Stimulated activated CD8-positive, alpha-beta memory T cell treated with anti-CD3 and anti-CD28 coated beads, Interleukin-4, amount 100 ng/mL, for 24 hours (primary cell): ENCODE results near the gene COTL1.

Experiments used
- DNase-seq: peaks from one replicate; pipeline ENCODE4 v3.0.0-alpha.2; 2020; ENCODE audit warnings: low read depth

The COTL1 gene

DNA sequence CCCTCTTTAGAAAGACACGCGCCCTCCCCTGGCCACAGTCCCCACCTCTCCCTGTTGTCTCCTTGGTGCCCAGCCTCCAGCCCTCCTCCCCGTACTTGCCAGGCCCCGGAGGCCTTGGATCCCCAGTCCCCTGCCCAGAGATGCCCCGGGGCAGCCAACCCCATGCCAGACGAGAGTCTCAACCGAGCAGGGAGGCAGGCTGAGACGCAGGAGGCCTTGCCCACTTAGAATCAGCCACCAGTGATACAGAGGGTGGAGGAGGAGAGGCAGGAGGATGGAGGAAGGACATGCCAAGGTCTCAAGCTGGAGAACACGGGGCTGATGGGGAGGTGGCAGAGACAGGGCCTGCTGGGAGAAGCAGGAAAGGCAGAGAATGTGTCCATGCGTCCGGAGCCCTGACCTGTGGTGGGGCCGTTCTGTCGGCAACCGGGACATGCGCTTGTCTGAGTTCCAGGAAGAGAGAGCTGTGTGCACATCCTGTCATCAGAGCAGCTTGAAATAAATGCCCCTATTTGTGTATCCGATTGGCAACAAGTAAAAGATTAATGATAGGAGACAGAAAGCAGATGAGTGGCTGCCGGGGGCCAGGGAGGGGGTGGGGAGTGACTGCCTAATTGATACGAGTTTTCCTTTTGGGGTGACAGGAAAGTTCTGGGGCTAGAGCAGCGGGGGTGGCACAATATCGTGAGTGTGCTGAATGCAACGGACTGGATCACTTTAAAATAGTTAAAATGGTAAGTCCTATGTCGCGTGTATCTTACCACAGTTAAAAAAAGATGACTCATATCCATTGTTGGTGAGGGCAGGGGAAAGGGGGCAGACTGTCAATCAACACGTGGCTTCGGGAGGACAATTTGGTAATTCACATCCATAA lies 68.7 kb downstream of the COTL1 start:
- peak; percentile 50 for DNase-seq

DNA sequence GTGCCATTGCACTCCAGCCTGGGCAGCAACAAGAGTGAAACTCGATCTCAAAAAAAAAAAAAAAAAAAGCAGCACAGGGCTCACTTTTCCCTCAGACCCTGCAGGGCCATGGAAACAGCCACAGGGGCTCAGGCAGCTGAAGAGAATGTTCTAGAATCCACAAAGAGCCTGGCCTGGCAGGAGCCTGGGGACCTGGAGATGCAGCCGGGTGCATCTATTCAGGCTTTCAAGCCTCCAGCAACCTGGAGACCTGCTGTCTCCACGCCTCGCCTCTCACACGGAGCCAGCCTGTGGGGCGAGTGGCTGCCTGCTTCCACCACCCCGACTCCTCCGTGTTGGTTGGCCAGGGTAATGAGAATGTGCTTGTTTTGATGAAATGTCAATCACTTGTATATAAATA lies 69.4 kb downstream of the COTL1 start:
- no peak for DNase-seq

DNA sequence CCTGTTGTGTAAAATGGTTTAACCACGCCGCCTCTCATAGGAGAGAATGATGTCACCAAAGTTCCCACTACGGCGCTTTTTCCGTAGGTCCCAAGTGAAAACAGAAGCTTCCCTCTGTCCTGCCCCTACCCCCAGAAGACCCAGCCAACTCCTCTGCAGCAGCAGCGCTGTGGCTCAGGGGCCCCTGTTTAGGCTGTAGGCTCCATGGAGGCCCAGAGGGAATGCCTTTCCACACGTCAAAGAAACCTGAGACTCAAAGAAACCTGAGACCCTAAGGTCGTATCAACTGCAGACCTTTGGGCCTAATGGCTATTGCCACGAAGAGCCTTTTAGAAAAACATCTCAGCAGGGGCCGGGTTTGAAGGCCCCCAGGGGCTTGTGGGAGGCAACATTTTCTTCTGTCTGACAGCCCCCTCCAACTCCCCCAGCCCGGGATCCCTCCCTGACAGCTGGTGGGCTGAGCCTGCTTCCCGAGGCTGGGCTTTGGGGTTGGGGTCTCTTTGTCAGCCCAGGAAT lies 70.3 kb downstream of the COTL1 start:
- DNase-seq: peak; percentile 12

DNA sequence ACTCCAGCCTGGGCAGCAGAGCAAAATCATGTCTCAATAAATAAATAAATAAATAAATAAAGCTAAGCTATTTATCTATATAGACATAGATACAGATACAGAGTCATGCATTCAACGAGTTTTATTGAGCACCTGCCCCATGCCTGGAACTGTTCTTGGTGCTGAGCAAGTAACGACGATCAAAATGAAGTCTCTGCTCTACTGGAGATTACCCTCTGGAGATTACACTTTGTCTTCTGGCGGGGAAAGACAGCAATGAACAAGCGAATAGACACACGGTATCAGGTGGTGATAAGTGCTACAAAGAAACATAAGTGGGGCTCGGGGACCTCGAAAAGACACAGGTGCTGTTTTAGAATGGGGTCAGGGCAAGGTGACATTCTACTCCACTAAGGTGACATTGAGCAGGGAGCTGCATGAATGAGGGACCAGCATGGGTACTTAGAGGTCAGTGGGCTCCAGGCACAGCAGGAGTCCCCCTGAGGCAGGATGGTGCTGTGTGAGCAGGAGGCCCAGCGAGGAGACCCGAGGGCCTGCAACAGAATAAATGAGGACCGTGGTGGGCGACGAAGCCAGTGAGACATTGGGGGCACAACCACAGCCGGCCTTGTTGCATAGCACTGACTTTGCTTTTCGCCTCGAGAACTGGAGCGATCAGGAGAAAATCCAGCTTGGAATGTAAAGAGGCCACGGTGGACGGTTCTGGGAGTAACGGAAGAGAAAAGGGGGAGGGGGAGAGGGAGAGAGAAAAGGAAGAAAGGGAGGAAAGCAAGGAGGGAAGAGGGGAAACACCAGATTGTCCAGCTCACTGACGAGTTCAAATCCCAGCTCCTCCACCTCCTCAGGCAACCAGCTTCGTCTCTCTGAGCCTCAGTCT lies 71.0 kb downstream of the COTL1 start:
- DNase-seq: no peak

DNA sequence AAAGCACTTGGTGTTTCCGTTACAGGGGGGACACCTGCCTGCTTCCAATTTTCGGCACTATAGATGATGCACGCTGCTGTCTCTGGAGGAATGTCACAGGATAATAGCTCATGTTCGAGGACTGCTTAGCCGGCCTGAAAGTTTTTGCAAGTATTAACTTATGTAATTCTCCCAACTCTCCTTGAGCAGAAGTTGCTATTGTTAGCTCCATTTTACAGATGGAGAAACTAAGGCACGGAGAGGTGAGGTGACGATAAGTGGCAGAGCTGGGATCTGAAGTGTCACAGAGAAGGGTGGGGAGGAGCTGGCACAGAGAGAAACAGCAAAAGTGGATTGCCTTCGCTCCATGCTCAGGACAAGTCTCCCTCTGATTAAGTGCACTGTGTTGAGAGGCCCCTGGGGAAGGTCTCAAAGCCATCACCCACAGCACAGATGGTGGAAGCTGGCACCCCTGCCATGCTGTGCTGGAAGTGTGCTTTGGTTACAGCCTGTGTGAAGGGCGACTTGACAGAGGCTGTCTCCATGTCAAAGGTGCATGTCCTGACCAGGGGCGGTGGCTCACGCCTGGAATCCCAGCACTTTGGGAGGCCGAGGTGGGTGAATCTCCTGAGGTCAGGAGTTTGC lies 72.7 kb downstream of the COTL1 start:
- DNase-seq: no peak

DNA sequence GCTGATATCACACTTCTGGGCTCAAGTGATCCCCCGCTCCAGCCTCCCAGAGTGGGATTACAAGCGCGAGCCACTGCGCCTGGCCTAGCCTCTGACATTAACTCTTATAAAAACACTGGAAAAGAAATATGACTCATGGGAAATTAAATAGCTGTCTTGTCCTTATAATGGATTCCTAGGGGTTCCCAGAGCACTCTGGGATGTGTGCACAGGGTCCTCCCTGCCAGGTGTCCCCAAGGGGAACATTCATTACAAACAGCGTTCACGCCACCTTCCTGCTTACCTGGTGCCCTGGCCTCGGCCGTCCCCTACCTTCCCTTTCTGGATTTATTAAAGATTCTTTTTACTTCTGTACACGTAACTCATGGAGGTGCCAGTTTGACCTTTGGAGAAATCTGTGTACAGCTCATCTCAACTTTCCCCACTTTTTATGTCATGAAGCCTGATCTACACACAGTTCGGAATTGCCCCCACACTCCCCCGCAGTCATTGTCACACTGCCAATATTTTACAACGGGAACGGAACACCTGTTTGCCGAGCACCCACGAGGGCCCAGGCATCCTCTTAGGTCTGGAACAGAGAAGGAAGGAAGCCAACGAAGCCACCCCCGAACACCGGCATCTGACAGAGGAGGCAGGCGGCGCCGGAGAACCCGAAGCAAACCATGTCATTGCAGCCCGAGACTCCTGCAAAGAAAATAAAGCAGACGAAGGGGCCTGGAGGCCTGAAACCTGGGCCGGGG lies 73.7 kb downstream of the COTL1 start:
- DNase-seq: no peak

DNA sequence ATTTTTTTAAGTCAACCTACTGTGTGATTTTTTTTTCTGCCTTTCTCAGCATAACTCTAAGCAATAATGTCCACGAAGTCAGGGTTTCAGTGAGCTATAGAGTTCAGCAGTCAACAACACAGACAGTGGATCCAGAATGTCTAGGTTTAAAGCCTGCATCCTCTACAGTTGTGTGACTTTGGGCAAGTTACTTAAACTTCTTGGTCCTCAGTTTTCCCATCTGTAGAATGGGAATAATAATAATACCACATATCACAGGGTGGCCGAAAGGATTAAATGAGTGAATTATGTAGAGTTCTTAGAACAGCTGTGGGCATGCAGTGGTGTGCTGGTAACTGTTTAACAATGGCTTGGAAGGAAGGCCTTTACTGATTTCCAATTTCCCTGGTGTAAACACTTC lies 74.6 kb downstream of the COTL1 start:
- no peak for DNase-seq

DNA sequence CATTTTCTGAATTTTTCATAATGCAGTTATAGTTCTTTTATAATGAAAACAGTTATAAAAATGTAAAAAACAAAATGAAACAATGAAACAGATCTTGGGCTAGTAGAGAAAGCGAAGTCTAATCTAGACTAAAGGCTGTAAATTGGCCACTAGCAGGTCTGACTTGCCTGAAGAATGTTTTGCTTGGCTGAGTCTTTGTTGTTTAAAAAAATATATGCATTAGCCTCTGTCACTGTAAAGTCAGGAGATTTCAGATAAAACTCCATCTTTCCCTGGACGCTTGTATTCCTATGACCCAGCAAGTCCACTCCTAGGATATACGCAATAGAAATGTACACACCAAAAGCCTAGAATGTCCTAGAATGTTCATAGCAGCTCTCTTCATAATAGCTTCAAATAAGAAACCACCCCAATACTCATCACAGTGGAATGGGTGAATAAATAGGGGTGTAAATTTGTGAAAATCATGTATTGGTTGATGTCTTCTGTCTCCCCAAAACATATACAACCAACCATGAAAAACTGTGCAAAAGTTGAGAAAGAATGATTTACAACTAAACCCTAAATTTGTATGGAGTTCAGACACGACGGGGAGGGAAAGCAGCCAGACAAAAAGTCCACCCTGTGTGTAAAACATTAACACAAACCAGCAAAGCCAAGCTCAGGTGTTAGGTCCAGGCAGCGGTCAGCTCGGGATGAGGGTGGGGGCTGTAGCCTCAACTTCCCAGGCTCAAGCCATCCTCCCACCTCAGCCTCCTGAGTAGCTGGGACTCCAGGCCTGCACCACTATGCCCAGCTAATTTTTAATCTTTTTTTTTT lies 75.7 kb downstream of the COTL1 start:
- DNase-seq: no peak

DNA sequence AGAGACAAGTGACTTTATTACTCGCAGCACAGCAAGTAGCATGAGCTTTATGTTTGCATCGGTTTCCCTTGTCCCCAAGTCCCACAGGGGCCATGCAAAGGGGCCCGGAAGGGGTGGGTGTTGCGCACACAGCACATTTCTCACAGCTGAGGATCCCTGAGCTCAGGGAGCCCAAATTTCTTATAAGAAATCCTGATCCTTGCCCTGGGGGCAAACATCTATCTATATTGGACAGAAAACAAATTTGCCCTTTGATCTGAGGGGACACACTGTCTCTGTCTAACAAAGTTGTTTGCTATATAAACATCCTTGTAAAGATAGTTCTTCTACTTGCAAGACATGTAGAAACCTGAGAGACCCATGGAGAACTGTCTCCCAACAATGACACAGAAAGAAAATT lies 77.7 kb downstream of the COTL1 start:
- DNase-seq: no peak

DNA sequence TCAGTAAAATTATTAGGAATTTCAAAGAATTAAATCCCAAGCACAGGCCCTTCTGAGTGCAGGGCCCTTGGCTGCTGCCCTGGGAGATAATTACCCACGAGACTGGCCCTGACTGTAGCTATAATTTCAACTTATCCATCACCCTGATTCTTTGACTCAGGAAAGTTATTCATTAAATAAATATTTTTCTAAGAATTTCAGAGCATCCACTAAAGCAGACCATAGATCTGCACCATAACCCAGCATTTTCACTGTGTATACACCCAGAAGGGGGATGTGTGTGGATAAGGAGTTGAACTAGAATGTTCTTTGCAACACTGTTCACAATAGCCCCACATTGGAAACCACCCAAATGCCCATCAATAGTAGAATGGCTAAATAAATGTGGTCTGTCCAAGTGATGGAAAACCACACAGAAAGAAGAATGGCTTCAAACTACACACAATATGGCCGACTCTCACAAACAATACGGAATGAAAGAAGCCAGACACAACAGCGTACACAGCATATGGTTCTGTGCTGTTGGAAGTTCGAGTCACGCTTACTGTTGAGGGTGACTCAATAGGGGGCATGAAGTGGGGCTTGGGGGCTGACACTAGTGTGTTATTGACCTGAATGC lies 79.5 kb downstream of the COTL1 start:
- DNase-seq: no peak

DNA sequence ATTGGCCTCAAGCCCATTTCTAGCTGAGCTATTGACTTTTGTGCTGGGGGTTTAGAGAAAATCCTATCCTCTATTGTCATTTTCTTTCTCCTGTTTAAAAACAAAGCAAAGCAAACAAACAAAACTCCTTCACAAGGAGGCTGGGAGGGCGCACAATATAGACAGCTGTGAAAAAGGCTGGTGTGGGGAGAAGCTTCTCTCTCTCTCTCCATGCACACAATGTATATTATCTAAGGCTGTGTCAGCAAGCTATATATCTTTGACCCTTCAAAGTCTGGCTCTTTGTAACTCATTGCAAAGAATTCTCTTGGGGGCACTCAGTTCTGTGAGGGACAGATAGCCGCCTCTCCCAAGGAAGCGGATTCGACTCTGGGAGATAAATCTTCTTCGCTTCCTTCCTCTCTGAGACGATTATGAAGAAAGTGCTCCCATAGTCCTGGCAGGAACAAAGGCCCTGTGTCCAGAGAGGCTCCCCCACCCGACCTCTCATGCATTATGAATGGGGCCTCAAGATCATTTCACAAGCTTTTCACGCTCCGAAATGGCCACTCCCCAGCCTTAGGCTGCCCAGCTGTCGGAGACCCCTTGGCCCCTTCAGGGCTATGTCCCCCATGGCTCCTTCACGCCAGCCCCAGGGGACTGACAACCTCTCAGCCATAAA lies 80.3 kb downstream of the COTL1 start:
- DNase-seq: no peak

DNA sequence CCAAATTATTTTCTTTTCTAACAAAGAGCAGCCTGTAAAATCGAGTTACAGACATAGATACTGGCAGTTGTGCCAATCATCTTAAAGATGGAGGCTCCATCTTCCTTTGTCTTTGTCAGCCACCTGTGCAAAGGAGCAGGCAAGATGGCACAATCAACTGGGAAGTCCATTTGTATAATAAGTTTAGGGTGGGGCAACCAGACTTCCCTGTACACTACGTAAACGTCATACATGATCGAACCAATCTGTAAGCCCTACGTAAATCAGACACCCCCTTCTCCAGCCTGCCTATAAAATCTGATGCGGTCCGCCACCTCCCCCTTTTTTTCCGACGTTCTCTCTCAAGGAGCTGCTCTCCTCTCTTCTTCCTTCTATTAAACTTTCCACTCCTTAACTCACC lies 82.0 kb downstream of the COTL1 start:
- DNase-seq: no peak

DNA sequence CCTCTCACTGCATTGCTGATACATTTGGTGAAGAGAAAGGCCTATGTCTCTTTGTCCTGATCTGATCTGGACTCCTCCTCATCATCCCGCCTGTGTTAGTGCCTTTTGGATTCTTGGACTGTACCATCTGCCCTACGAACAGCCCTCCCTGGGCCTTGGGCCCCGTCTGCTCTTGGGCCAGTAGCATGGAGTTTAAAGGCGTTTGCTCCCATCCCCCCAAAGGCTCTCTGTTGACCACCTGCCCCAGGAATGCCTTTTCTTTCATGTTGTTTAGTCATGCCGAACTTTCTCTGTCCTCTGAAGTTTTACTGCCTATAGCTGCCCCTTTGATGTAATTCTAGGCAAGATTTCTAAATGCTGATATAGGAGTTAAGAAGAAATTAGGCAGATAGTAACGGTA lies 82.5 kb downstream of the COTL1 start:
- no peak for DNase-seq

DNA sequence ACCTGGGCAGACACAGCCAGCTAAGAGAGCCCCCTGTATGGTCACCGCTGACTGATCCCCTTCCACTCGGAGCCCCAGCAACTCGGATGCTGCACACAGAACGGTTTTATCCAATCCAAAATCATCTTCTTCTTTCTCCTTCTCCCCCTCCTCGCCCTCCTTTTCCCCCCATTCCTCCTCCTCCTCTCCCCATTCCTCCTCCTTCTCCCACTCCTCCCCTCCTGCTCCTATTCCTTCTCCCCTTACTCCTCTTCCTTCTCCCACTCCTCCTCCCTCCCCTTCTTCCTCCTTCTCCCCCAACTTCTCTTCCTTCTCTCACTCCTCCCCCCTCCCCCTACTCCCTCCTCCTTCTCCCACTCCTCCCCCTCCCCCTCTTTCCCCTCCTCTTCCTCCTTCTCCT lies 83.1 kb downstream of the COTL1 start:
- no peak for DNase-seq

DNA sequence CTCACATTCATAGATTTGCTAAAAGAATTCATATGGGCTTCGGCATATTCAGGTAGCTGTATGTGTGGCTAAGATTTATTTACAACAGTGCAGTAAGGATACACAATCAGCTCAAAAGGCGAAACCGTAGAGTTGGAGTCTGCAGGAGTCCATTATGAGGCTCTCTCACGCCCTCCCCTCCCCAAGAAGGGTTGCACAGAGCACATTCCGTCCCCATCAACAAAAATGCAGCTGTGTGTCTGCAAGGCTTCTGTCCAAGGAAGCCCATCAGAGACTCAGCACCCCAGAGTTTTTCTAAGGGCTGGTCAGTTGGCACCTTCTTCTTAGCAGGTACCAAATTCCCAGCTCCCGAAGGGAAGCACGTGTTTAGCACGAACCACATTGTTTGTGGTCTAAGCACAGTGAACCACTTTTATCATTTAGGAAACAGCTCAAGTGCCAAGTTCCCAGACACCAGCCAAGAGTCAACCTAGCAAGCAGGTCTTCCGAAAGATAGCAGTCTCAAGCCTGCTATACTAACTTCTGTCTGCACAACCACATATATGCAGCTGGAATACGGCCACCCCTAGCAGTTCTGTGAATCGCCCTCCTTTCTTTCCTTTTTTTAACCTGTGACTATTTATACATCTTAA lies 84.9 kb downstream of the COTL1 start:
- DNase-seq: no peak

DNA sequence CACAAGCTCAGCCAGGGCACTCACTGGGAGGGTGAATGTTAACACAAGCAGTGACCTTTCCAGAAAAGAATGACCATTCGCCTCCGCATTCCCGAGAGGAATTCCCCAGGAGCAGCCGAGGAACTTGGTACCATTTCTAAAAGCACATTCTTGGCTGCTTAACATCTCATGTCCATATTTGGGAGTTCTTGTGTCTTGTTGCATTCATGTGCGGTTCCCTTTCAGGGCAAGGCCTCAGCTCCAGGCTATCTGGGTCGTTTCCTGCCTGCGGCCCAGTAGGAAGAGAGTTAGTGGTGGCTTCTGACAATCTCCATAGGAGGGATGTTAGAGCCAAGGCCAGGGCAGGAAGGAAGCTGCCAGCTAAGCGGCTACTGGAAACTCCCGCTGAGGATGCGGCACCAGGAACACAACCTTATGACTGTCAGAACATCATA lies 85.6 kb downstream of the COTL1 start:
- DNase-seq: no peak

DNA sequence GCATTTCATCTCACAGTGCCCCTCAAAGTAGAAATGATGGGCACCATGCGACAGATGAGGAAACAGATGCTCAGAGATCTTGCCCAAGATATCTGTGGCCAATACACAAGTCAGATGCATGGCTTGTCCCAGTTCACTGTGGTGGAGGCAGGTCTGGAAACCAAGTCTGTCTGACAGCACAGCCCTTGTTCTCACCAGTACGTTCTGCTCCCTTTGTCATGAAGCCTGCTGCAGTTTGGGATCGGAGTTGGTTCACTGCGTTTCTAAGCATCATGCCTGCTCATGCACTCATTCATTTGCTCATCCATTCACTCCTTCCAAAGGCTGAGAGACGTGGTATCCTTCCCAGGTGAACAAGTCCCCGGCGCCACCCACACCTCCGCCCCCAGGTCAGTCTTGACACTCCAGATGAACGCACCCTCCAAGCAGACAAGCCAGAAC lies 86.2 kb downstream of the COTL1 start:
- DNase-seq: no peak

DNA sequence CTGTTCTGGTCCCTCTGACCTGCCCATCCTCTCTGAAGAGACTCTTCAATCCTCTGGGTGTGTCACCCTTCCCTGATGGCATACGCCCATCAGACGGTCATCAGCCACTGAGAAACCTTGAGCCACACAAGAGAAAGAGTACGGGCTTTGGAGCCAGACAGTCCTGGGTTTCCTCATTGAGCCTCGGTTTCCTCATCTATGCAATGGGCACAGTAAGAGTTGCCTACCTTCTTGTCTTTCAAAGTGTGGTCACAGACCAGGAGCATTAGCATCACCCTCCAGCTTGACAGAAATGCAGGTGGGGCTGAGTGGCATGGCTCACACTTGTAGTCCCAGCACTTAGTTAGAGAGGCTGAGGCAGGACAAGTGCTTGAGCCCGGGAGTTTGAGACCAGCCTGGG lies 87.3 kb downstream of the COTL1 start:
- no peak for DNase-seq

DNA sequence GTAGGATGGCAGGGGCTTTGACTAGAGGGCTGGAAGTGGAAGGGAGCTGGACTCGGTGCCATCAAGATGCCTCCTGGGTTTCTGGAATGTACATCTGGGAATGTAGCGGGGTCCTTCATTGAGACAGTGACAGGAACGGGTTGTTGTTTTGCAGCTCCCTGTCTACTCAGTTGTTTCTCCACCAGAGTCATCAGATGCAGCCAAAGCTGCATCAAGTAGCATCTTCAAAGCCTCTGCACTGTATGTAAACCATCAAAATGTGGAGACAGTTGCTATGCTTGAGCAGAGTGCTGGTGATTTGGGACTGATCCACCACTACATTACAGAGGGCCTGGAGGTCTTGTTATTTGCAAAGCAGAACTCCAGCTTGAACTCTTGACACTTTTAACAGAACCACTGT lies 88.3 kb downstream of the COTL1 start:
- no peak for DNase-seq
